Parietal lobe (tissue), 2 donors: Measurements from ENCODE around the gene HIGD1C. TPM values are rescaled to one million over a fixed set of nuclear protein-coding genes. Genes with fewer than 3 reads are reported as not detected.

Experiments
- small RNA-seq: library from RNA; depleted of rRNA; stranded (forward); fragments of <200 nt; gene quantifications from one replicate; pipeline ENCODE3, GENCODE V24; 2014; ENCODE audit warnings: low replicate concordance
- total RNA-seq: library from RNA; depleted of rRNA; stranded (reverse); fragments of >200 nt; gene quantifications from one replicate; pipeline ENCODE4 v1.2.3, GENCODE V29; 2014

Gene HIGD1C
- not detected for total RNA-seq

GRCh38 chr12:50952510-50952909 is at the start of gene HIGD1C:
TSS of gene HIGD1C (plus strand) at chr12:50952544. CDS start at chr12:50953999, 1,455 bp downstream.

Small RNA genes lying within 50 kb of the gene (small RNA-seq; reads per million reads assigned to genes)
- gene AC008121.1 (not detected), gene RF00019 (not detected), gene RNU6-87P (not detected)

Other genes with a start within 250 kb of the HIGD1C start
- gene ATF1, start 188.4 kb upstream of the HIGD1C start, total RNA-seq: 26.6 TPM
- gene TMPRSS12, start 109.6 kb upstream of the HIGD1C start, total RNA-seq: not detected
- 154 TPM for gene SLC11A2, start 73.8 kb downstream of the HIGD1C start, total RNA-seq
- 63.9 TPM for gene LETMD1, start 95.8 kb downstream of the HIGD1C start, total RNA-seq
- 97.0 TPM for gene CSRNP2, start 131.1 kb downstream of the HIGD1C start, total RNA-seq
- 23.8 TPM for gene TFCP2, start 220.6 kb downstream of the HIGD1C start, total RNA-seq